ENCODE measurements around the gene PLBD1. TPM values are rescaled to one million over a fixed set of nuclear protein-coding genes. Genes with fewer than 3 reads are reported as not detected.

The PLBD1 gene
- polyA plus RNA-seq, 1 of the 3 experiments (the other 2 are of a cell fraction), result 0.10 TPM

- no peak overlapping the region for H2AFZ ChIP-seq (ENCODE audit: low read depth)
- 0% methylated on average over 1 of the region's 1 CpG for WGBS (ENCODE audit: low lambda C conversion rate)
- H3K27me3 ChIP-seq (ENCODE audit: insufficient read depth), result no peaks in the 10 kb centered on the region
- no peaks in the 10 kb centered on the region; the same call in 1 of the 2 replicates for H3K9me3 ChIP-seq
- H3K9me2 ChIP-seq, result no peaks in the 10 kb centered on the region
- no peak overlapping the region for H3K27ac ChIP-seq (ENCODE audit: low read depth in 2 of 2, low read length in 1 of 2)
- H3F3A ChIP-seq (replicated peaks; ENCODE audit: insufficient read depth), result no peaks in the 10 kb centered on the region
- H3K9ac ChIP-seq, result no peak overlapping the region
- no peaks in the 10 kb centered on the region for H3K36me3 ChIP-seq (replicated peaks in 1 of 2; ENCODE audit: control insufficient read depth in 1 of 2, insufficient read depth in 2 of 2, low read length in 1 of 2)
- H3K79me2 ChIP-seq (ENCODE audit: insufficient read depth), result no peaks in the 10 kb centered on the region
- ChIA-PET POLR2A (no interaction called here), CTCF (interaction anchor here (1.1 to 3.4 kb wide), 4 partner anchors 16 to 375 kb away, joined by 3 to 19 read pairs (median 4); no protein-coding TSS in a partner anchor)
- H3K4me2 ChIP-seq, result no peak overlapping the region
- H3K4me3 ChIP-seq (ENCODE audit: low read depth in 2 of 2, low read length in 1 of 2), result no peak overlapping the region
- H4K20me1 ChIP-seq (ENCODE audit: insufficient read depth), result no peaks in the 10 kb centered on the region
- no peaks in the 10 kb centered on the region for H3K4me1 ChIP-seq (ENCODE audit: control insufficient read depth in 1 of 2, insufficient read depth in 2 of 2, low read depth in 1 of 2, low read length in 1 of 2)
- DNase-seq, result no peak
- TF ChIP-seq, protein P1, sequence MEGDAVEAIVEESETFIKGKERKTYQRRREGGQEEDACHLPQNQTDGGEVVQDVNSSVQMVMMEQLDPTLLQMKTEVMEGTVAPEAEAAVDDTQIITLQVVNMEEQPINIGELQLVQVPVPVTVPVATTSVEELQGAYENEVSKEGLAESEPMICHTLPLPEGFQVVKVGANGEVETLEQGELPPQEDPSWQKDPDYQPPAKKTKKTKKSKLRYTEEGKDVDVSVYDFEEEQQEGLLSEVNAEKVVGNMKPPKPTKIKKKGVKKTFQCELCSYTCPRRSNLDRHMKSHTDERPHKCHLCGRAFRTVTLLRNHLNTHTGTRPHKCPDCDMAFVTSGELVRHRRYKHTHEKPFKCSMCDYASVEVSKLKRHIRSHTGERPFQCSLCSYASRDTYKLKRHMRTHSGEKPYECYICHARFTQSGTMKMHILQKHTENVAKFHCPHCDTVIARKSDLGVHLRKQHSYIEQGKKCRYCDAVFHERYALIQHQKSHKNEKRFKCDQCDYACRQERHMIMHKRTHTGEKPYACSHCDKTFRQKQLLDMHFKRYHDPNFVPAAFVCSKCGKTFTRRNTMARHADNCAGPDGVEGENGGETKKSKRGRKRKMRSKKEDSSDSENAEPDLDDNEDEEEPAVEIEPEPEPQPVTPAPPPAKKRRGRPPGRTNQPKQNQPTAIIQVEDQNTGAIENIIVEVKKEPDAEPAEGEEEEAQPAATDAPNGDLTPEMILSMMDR (IDR thresholded peaks at IDR 0.05), result no peak
- TF ChIP-seq GABPA (IDR thresholded peaks at IDR 0.05; ENCODE audit: low read depth) (no peak), GATA2 (CRISPR knock-in tag; IDR thresholded peaks at IDR 0.05) (no peak), EP300 (IDR thresholded peaks at IDR 0.05; ENCODE audit: borderline replicate concordance in 1 of 2, low read depth in 1 of 2, low read length in 1 of 2) (no peak), MXI1 (IDR thresholded peaks at IDR 0.05; ENCODE audit: low read depth, low read length) (no peak), NRF1 (IDR thresholded peaks at IDR 0.05; ENCODE audit: low read depth, low read length) (no peak), TCF12 (IDR thresholded peaks at IDR 0.05) (no peak), ZBTB33 (IDR thresholded peaks at IDR 0.05; ENCODE audit: borderline replicate concordance, low read depth) (no peak), RXRA (IDR thresholded peaks at IDR 0.05; ENCODE audit: borderline replicate concordance, low read depth) (no peak), TAF1 (IDR thresholded peaks at IDR 0.05; ENCODE audit: borderline replicate concordance, low read depth, low read length) (no peak), RAD21 (IDR thresholded peaks at IDR 0.05; ENCODE audit: low read length) (no peak), TEAD4 (IDR thresholded peaks at IDR 0.05; ENCODE audit: borderline replicate concordance, insufficient read depth) (no peak), POLR2AphosphoS5 (IDR thresholded peaks at IDR 0.05; ENCODE audit: low read depth, low read length) (no peak)
These were observed 46.0 kb upstream of the PLBD1 start for GRCh38 chr12:14613718-14614117.

- TF ChIP-seq, protein P2, sequence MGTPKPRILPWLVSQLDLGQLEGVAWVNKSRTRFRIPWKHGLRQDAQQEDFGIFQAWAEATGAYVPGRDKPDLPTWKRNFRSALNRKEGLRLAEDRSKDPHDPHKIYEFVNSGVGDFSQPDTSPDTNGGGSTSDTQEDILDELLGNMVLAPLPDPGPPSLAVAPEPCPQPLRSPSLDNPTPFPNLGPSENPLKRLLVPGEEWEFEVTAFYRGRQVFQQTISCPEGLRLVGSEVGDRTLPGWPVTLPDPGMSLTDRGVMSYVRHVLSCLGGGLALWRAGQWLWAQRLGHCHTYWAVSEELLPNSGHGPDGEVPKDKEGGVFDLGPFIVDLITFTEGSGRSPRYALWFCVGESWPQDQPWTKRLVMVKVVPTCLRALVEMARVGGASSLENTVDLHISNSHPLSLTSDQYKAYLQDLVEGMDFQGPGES (IDR thresholded peaks at IDR 0.05; ENCODE audit: low read depth, low read length), result no peak
- no peak for TF ChIP-seq RAD21 (IDR thresholded peaks at IDR 0.05; ENCODE audit: low read length)
- TF ChIP-seq ELF1 (IDR thresholded peaks at IDR 0.05), result no peak
- TF ChIP-seq TAF1 (IDR thresholded peaks at IDR 0.05; ENCODE audit: borderline replicate concordance, low read depth, low read length), result no peak
- no peak for TF ChIP-seq FOSL2 (IDR thresholded peaks at IDR 0.05; ENCODE audit: borderline replicate concordance, low read depth)
- TF ChIP-seq POLR2AphosphoS5 (IDR thresholded peaks at IDR 0.05; ENCODE audit: low read depth, low read length), result no peak
- no peak for TF ChIP-seq YY1 (IDR thresholded peaks at IDR 0.05; ENCODE audit: low read depth)
- TF ChIP-seq SMC3 (IDR thresholded peaks at IDR 0.05; ENCODE audit: low read depth, low read length), result no peak
- TF ChIP-seq, protein P3, sequence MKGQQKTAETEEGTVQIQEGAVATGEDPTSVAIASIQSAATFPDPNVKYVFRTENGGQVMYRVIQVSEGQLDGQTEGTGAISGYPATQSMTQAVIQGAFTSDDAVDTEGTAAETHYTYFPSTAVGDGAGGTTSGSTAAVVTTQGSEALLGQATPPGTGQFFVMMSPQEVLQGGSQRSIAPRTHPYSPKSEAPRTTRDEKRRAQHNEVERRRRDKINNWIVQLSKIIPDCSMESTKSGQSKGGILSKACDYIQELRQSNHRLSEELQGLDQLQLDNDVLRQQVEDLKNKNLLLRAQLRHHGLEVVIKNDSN (IDR thresholded peaks at IDR 0.05; ENCODE audit: borderline replicate concordance, low read depth), result no peak
- TF ChIP-seq MEF2A (IDR thresholded peaks at IDR 0.05; ENCODE audit: borderline replicate concordance, low read depth), result no peak
- TF ChIP-seq MAX (IDR thresholded peaks at IDR 0.05; ENCODE audit: low read depth), result no peak
- no peak for TF ChIP-seq GATA2 (CRISPR knock-in tag; IDR thresholded peaks at IDR 0.05)
- H2AFZ ChIP-seq (ENCODE audit: low read depth), result no peak overlapping the region
- DNase-seq, result no peak
- no peak overlapping the region for H3K9ac ChIP-seq
- ChIA-PET CTCF (interaction anchor here (1.1 to 3.4 kb wide), 4 partner anchors 16 to 374 kb away, joined by 3 to 19 read pairs (median 4); no protein-coding TSS in a partner anchor), POLR2A (no interaction called here)
- no peak overlapping the region for H3K27ac ChIP-seq (ENCODE audit: low read depth in 2 of 2, low read length in 1 of 2)
- H3K9me3 ChIP-seq, result no peaks in the 10 kb centered on the region; the same call in 1 of the 2 replicates
- H3K36me3 ChIP-seq (replicated peaks in 1 of 2; ENCODE audit: control insufficient read depth in 1 of 2, insufficient read depth in 2 of 2, low read length in 1 of 2), result no peaks in the 10 kb centered on the region
- no peaks in the 10 kb centered on the region for H3K79me2 ChIP-seq (ENCODE audit: insufficient read depth)
- H3K4me2 ChIP-seq, result no peak overlapping the region
- no peaks in the 10 kb centered on the region for H4K20me1 ChIP-seq (ENCODE audit: insufficient read depth)
- H3K9me2 ChIP-seq, result no peaks in the 10 kb centered on the region
- H3K4me3 ChIP-seq (ENCODE audit: low read depth in 2 of 2, low read length in 1 of 2), result no peak overlapping the region
- WGBS (ENCODE audit: low lambda C conversion rate), result 4% methylated on average over 3 of the region's 3 CpGs
- no peaks in the 10 kb centered on the region for H3K27me3 ChIP-seq (ENCODE audit: insufficient read depth)
- no peaks in the 10 kb centered on the region for H3K4me1 ChIP-seq (ENCODE audit: control insufficient read depth in 1 of 2, insufficient read depth in 2 of 2, low read depth in 1 of 2, low read length in 1 of 2)
- no peaks in the 10 kb centered on the region for H3F3A ChIP-seq (replicated peaks; ENCODE audit: insufficient read depth)
These were observed 45.3 kb upstream of the PLBD1 start for GRCh38 chr12:14612898-14613445.

Measured in SK-N-SH (cell line).